C4-2B (cell line): Measurements from ENCODE around the gene MRPL48.

ENCODE experiments used
- H3K27ac ChIP-seq: fragments of 450-650 bp; 2 replicates; pipeline ENCODE4 v1.5.1; 2017
- CTCF ChIP-seq: fragments of 450-650 bp; conservative IDR thresholded peaks from 2 replicates; pipeline ENCODE4 v1.5.1; 2017; ENCODE audit warnings: mild to moderate bottlenecking
- ZFX ChIP-seq: fragments of 450-650 bp; IDR thresholded peaks from 2 replicates; pipeline ENCODE4 v1.6.1; 2017

MRPL48 gene

DNA sequence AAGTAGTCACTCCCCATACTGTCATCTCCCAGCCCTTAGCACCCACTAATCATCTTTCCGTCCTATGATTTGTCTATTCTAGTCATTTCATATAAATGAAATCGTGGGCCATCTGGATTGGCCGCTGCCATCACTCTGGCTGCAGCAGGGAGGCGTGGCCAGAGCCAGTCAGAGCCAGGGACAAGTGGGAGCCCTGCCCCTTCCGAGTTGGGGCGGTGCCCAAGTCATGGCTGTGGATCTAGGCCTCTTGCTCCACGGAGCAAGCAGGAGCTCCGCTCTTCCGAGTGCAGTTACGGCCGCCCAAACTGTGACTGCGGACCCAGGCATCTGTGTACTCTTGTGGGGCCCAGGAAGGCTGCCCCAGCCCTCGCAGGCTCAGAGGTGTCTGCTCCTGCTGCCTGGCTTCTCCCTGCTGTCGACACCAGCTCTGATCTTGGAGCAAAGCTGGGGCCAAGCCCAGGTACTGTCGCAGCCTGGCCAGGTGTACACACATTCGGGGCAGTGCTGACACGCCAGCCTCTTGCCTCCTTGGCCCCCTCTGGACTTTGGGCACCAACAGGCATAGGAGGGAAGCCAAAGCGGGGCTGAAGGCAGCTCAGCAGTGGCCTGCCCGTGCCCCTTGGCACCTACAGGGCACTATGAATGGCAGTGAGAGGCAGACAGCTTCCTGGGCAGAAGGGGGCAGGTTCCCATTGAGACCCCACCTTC lies 8.4 kb downstream of the MRPL48 start:
- no peak for TF ChIP-seq ZFX
- no peak for TF ChIP-seq CTCF
- no peak overlapping the region for H3K27ac ChIP-seq

DNA sequence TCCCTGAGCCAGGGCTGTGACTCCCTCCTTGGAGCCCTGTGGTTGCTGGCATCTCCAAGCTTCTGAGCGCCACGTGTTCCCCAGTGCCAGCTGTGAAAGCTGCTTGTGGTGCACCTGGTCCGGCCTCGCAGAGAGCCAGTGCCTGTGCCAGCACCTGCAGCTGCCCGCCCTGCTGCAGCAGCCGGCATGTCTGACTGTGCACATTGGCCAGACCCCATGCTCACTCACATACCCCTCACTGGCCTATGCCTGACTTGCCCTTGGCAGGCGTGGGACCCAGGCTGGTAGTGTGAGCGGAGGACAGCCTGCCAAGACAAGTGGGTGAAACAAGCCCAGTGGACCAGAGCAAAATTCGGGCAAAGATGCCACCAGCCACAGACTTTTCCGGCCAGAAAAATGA lies 9.8 kb downstream of the MRPL48 start:
- TF ChIP-seq ZFX, result no peak
- no peak for TF ChIP-seq CTCF
- H3K27ac ChIP-seq, result no peak overlapping the region

GRCh38 chr11:73800276-73800806 lies 12.7 kb downstream of the MRPL48 start:
- no peak overlapping the region for H3K27ac ChIP-seq
- no peak for TF ChIP-seq CTCF
- TF ChIP-seq ZFX, result no peak

GRCh38 chr11:73801136-73801535 lies 13.5 kb downstream of the MRPL48 start:
- TF ChIP-seq ZFX (no peak), CTCF (no peak)
- H3K27ac ChIP-seq, result no peak overlapping the region

- TF ChIP-seq ZFX (no peak), CTCF (no peak)
- no peak overlapping the region for H3K27ac ChIP-seq
Measured at GRCh38 chr11:73804712-73805111, 17.0 kb downstream of the MRPL48 start.

DNA sequence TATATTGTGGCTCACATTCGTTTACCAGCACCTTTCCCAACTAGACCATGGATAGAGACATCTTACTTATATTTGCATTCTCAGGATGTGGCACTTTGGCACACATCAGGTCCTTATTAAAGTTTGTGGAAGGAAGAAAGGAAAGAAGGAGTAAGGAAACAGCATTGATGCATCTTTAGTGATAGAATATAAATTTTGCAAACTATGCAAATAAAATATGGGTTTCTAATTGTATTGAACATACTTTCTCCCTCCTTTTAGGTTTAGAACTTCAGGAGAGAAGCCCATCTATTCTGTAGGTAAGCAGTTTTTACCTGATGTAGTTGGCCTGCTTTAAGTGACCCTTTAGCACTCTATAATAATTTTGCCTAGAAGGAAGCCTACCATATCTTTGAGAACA lies 20.4 kb downstream of the MRPL48 start:
- TF ChIP-seq ZFX (no peak), CTCF (no peak)
- H3K27ac ChIP-seq, result no peak overlapping the region

DNA sequence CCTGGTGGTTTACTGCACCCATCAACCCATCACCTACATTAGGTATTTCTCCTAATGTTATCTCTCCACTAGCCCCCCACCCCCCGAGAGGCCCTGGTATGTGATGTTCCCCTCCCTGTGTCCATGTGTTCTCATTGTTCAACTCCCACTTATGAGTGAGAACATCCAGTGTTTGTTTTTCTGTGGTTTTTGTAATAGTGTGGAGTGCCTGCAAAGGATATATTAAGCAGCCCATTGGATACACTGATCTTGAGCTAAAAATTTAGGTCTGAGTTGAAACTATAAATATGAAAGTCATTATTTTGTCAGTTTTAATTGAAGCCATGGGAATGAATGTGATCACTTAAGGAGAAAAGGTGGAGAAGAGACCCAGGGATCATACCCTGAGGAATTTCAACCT lies 23.0 kb downstream of the MRPL48 start:
- no peak for TF ChIP-seq ZFX
- no peak for TF ChIP-seq CTCF
- H3K27ac ChIP-seq, result no peak overlapping the region
